HG03457 (cell line): ENCODE data around the gene ZNF679.
"Not testable (repeated sequence)": the region's sequence is repeated elsewhere in the genome, so short reads cannot be mapped to it uniquely, and the experiment has no call there.

Experiments used
- ATAC-seq: cut with Tn5 transposase; IDR thresholded peaks from one replicate; pipeline ENCODE4 v1.9.1; 2021; ENCODE audit warnings: moderate number of reproducible peaks; ENCODE audit not compliant: unreplicated experiment

The ZNF679 gene

GRCh38 chr7:64228174-64228573 lies at the start of gene ZNF679:
Gene ZNF679, plus strand, starts transcription at chr7:64228474. Its CDS starts 20,644 bp downstream, at chr7:64249118.
- not testable (repeated sequence) for ATAC-seq

GRCh38 chr7:64180989-64181388 lies 47.3 kb upstream of the ZNF679 start:
- no peak for ATAC-seq

- ATAC-seq: no peak
These were observed 46.7 kb upstream of the ZNF679 start for GRCh38 chr7:64181586-64181985.

- ATAC-seq: no peak
These were observed 46.1 kb upstream of the ZNF679 start for GRCh38 chr7:64182036-64182790.

- ATAC-seq: no peak
These were observed 45.0 kb upstream of the ZNF679 start for GRCh38 chr7:64183126-64183742.

- ATAC-seq: no peak
These were observed 44.4 kb upstream of the ZNF679 start for GRCh38 chr7:64183827-64184372.

GRCh38 chr7:64184376-64184775 lies 43.9 kb upstream of the ZNF679 start:
- no peak for ATAC-seq

- no peak for ATAC-seq
These were observed 40.9 kb upstream of the ZNF679 start for GRCh38 chr7:64187408-64187807.

- ATAC-seq: no peak
These were observed 36.0 kb upstream of the ZNF679 start for GRCh38 chr7:64192148-64192704.

GRCh38 chr7:64192775-64193174 lies 35.5 kb upstream of the ZNF679 start:
- no peak for ATAC-seq

GRCh38 chr7:64206903-64207302 lies 21.4 kb upstream of the ZNF679 start, which contains the start of gene ZNF735:
Gene ZNF735, plus strand, starts transcription at chr7:64207203. Its CDS starts 0 bp downstream, at chr7:64207203.
- ATAC-seq: no peak

GRCh38 chr7:64219710-64220298 lies 8.5 kb upstream of the ZNF679 start:
- not testable (repeated sequence) for ATAC-seq

GRCh38 chr7:64223366-64223765 lies 4.9 kb upstream of the ZNF679 start:
- no peak for ATAC-seq

GRCh38 chr7:64266341-64266919 lies 38.2 kb downstream of the ZNF679 start:
- ATAC-seq: no peak

- no peak for ATAC-seq
These were observed 49.4 kb downstream of the ZNF679 start for GRCh38 chr7:64277630-64278029.

- ATAC-seq: no peak
These were observed 66.6 kb downstream of the ZNF679 start for GRCh38 chr7:64294701-64295420.

- ATAC-seq: not testable (repeated sequence)
These were observed 69.1 kb downstream of the ZNF679 start for GRCh38 chr7:64297418-64297817.

- no peak for ATAC-seq
These were observed 72.5 kb downstream of the ZNF679 start for GRCh38 chr7:64300641-64301405.

GRCh38 chr7:64307254-64308015 lies 79.2 kb downstream of the ZNF679 start:
- ATAC-seq: peak; percentile 99
